HepG2 (cell line): ENCODE data around the gene CFAP46. TPM values are rescaled to one million over a fixed set of nuclear protein-coding genes. Genes with fewer than 3 reads are reported as not detected.

ENCODE experiments used
- ATAC-seq: fragments of 200-7000 bp; cut with Tn5 transposase; 3 replicates; pipeline ENCODE4 v1.9.1; 2020; ENCODE audit warnings: mild to moderate bottlenecking, moderate library complexity
- BruUV-seq: library from RNA; stranded (reverse); fragments of 400-500 nt; replicated peaks from 2 replicates; lab custom pipeline; 2021; lab: Mats Ljungman, UMichigan
- CTCF ChIA-PET: fragments of 300-600 bp; formaldehyde crosslinking; extraction: SDS; loops from one replicate; lab custom pipeline; 2021; ENCODE audit warnings: low total read pairs, inconsistent platforms, low intra/inter-chr PET ratio; lab: Yijun Ruan, JAX
- POLR2A ChIA-PET: fragments of 350-600 bp; sonication (Branson Sonifier 250); formaldehyde crosslinking; loops from one replicate; lab custom pipeline; 2020; ENCODE audit warnings: antibody characterized with exemption, inconsistent platforms; lab: Yijun Ruan, JAX
- DNase-seq: peaks from one replicate; pipeline ENCODE4 v3.0.0-alpha.2; 2015; ENCODE audit warnings: low spot score
- FAIRE-seq: peaks from 3 replicates; lab custom pipeline; 2011; peaks lifted over from hg19 to GRCh38; lab: Jason Lieb, UNC
- H2AFZ ChIP-seq: one replicate; pipeline ENCODE4 v1.6.1; 2011; ENCODE audit warnings: low read length, inconsistent platforms
- H3K27ac ChIP-seq: fragments of 300-600 bp; 3 replicates; pipeline ENCODE4 v1.8.0; 2011; ENCODE audit warnings: mixed run types, mild to moderate bottlenecking, mixed read lengths, low read length, inconsistent platforms; ENCODE audit not compliant: insufficient read depth; ENCODE audit errors: extremely low read length
- H3K27me3 ChIP-seq, 2 experiments: fragments of 200-600 bp in 1 of 2; 2 replicates in 1 of 2; 3 replicates in 1 of 2; pipeline versions ENCODE4 v1.6.0 to v1.8.0; 2011; ENCODE audit warnings: low read length in 2 of 2, mild to moderate bottlenecking in 2 of 2, moderate library complexity in 2 of 2, inconsistent platforms in 1 of 2; ENCODE audit not compliant: insufficient read depth in 2 of 2, control insufficient read depth in 1 of 2
- H3K36me3 ChIP-seq, 2 experiments: fragments of 200-600 bp in 1 of 2; replicated peaks in 1 of 2; 2 replicates in 1 of 2; 3 replicates in 1 of 2; pipeline versions ENCODE4 v1.5.1 to v1.8.0; 2011; ENCODE audit warnings: low read length in 2 of 2, inconsistent platforms in 1 of 2; ENCODE audit not compliant: insufficient read depth in 2 of 2, control insufficient read depth in 1 of 2
- H3K4me1 ChIP-seq: 2 replicates; pipeline ENCODE4 v1.5.1; 2012; ENCODE audit warnings: low read length, inconsistent platforms; ENCODE audit not compliant: insufficient read depth
- H3K4me2 ChIP-seq: 2 replicates; pipeline ENCODE4 v1.6.0; 2011; ENCODE audit warnings: low read depth, low read length, inconsistent platforms
- H3K4me3 ChIP-seq, 3 experiments: fragments of 200-600 bp in 1 of 3; sonication (generic), shearing (Covaris generic) in 1 of 3; replicated peaks in 1 of 3; 2 replicates each; pipeline ENCODE4 v1.5.1; 2011 to 2016; ENCODE audit warnings: low read length in 3 of 3, inconsistent platforms in 2 of 3, low read depth in 2 of 3, mild to moderate bottlenecking in 2 of 3, control low read depth in 1 of 3, mixed read lengths in 1 of 3; ENCODE audit not compliant: insufficient read depth in 1 of 3
- H3K79me2 ChIP-seq: one replicate; pipeline ENCODE4 v1.6.1; 2011; ENCODE audit warnings: low read length, inconsistent platforms; ENCODE audit not compliant: insufficient read depth
- H3K9ac ChIP-seq: 2 replicates; pipeline ENCODE4 v1.6.0; 2011; ENCODE audit warnings: mild to moderate bottlenecking, low read depth, low read length, inconsistent platforms; ENCODE audit not compliant: insufficient read depth
- H3K9me3 ChIP-seq: 2 replicates; pipeline ENCODE4 v1.5.1; 2012; ENCODE audit warnings: mild to moderate bottlenecking, low read length
- H4K20me1 ChIP-seq: 2 replicates; pipeline ENCODE4 v1.6.0; 2011; ENCODE audit warnings: inconsistent platforms, mild to moderate bottlenecking, low read length, moderate library complexity; ENCODE audit not compliant: insufficient read depth
- ATF5 ChIP-seq: sonication (generic); formaldehyde crosslinking; IDR thresholded peaks from 2 replicates; pipeline ENCODE4 v1.4.0; 2020; ENCODE audit warnings: mild to moderate bottlenecking, low read depth, missing genetic modification reagents
- BRCA1 ChIP-seq: sonication (generic); formaldehyde crosslinking; IDR thresholded peaks from 2 replicates; pipeline ENCODE4 v1.4.0; 2020; ENCODE audit warnings: missing genetic modification reagents
- ELK4 ChIP-seq: sonication (generic); formaldehyde crosslinking; IDR thresholded peaks from 2 replicates; pipeline ENCODE4 v1.9.0; 2021; ENCODE audit warnings: missing genetic modification reagents, borderline replicate concordance
- GMEB2 ChIP-seq: IDR thresholded peaks from 2 replicates; pipeline ENCODE4 v1.6.1; 2016; ENCODE audit warnings: missing biosample characterization, missing genetic modification reagents, low read depth
- GRHL1 ChIP-seq: sonication (generic); formaldehyde crosslinking; conservative IDR thresholded peaks from 2 replicates; pipeline ENCODE4 v1.8.0; 2022; ENCODE audit warnings: missing genetic modification reagents
- IKZF1 ChIP-seq: fragments of 450-650 bp; IDR thresholded peaks from 2 replicates; pipeline ENCODE4 v1.7.1; 2016
- MLX ChIP-seq: IDR thresholded peaks from 2 replicates; pipeline ENCODE4 v1.6.1; 2016
- PHF8 ChIP-seq: sonication (generic); formaldehyde crosslinking; IDR thresholded peaks from 2 replicates; pipeline ENCODE4 v1.5.0; 2020; ENCODE audit warnings: missing genetic modification reagents
- PLRG1 ChIP-seq: fragments of 450-650 bp; conservative IDR thresholded peaks from 2 replicates; pipeline ENCODE4 v1.6.1; 2016
- SIX1 ChIP-seq: sonication (generic); formaldehyde crosslinking; IDR thresholded peaks from 2 replicates; pipeline ENCODE4 v1.4.0; 2020; ENCODE audit warnings: missing genetic modification reagents, borderline replicate concordance
- SMARCC2 ChIP-seq: fragments of 450-650 bp; IDR thresholded peaks from 2 replicates; pipeline ENCODE4 v1.6.1; 2017; ENCODE audit warnings: antibody characterized with exemption, mild to moderate bottlenecking
- THAP11 ChIP-seq: IDR thresholded peaks from 2 replicates; pipeline ENCODE4 v1.6.1; 2016; ENCODE audit warnings: missing biosample characterization, missing genetic modification reagents
- WIZ ChIP-seq: sonication (generic); formaldehyde crosslinking; IDR thresholded peaks from 2 replicates; pipeline ENCODE4 v1.5.1; 2020; ENCODE audit warnings: mild to moderate bottlenecking, missing genetic modification reagents
- ZBTB33 ChIP-seq: sonication (generic); formaldehyde crosslinking; IDR thresholded peaks from 2 replicates; pipeline ENCODE4 v1.4.0; 2020; ENCODE audit warnings: missing genetic modification reagents
- ZNF678 ChIP-seq: sonication (generic); formaldehyde crosslinking; IDR thresholded peaks from 2 replicates; pipeline ENCODE4 v1.4.0; 2020; ENCODE audit warnings: mild to moderate bottlenecking, missing genetic modification reagents
- ZNF709 ChIP-seq: sonication (generic); formaldehyde crosslinking; IDR thresholded peaks from 2 replicates; pipeline ENCODE4 v1.5.0; 2020; ENCODE audit warnings: mild to moderate bottlenecking, missing genetic modification reagents
- WGBS: methylation state at CpG from one replicate; pipeline ENCODE4 v1.1.6; 2017; ENCODE audit warnings: low lambda C conversion rate; 5-methylcytosine and 5-hydroxymethylcytosine counted together
- in situ Hi-C: cut with HindIII; loops from 2 replicates; pipeline ENCODE4 v1.10.0; 2017; ENCODE audit warnings: low pct_unique_long_range_greater_than_20kb; ENCODE audit not compliant: extremely low pct_ligation_motif_present
- intact Hi-C: fragments of 100-400 bp; cut with micrococcal nuclease; formaldehyde crosslinking; loops from one replicate; pipeline ENCODE4 v1.10.0; 2022; ENCODE audit not compliant: unreplicated experiment
- polyA plus RNA-seq, 8 experiments: library from polyadenylated mRNA; depleted of rRNA in 3 of 8; stranded (reverse) in 7 of 8; unstranded in 1 of 8; fragments of >200 nt; fragmentation: Illumina TruSeq in 4 of 8; extraction: Trizol in 4 of 8; gene quantifications; 2 replicates each; pipeline versions ENCODE4 v1.2.1 to v1.2.3, GENCODE V29; 2011 to 2016; ENCODE audit warnings: low read depth in 4 of 8, missing spikeins in 1 of 8, mixed read lengths in 1 of 8; ENCODE audit not compliant: insufficient read depth in 1 of 8
- total RNA-seq, 5 experiments: library from RNA; depleted of rRNA; stranded (reverse); fragments of >200 nt; fragmentation: Illumina TruSeq; extraction: Trizol; gene quantifications; 2 replicates each; pipeline ENCODE4 v1.2.3, GENCODE V29; 2016; ENCODE audit warnings: low read depth in 1 of 5

CFAP46 gene
- total and polyA plus RNA-seq, 2 of the 13 experiments (the other 11 are each of a cell fraction or from before 2014, with no cell fraction given), result 0.24 to 0.84 TPM

- ATAC-seq (no peak), DNase-seq (no peak), FAIRE-seq (no peak)
- H4K20me1 ChIP-seq, result 0 out of 2 replicates have a peak, but pooled peaks cover 2% of the 10 kb centered on the region
- no peak overlapping the region for H3K9ac ChIP-seq
- peaks cover 33 to 78% of the 10 kb centered on the region in 2 experiments for H3K27me3 ChIP-seq
- in situ Hi-C loops, result no loop called here
- H2AFZ ChIP-seq, result no peak overlapping the region
- ChIA-PET POLR2A (no interaction called here), CTCF (no interaction called here)
- no peaks in the 10 kb centered on the region for H3K79me2 ChIP-seq
- under 1% methylated on average over 9 of the region's 26 CpGs for WGBS
- no peak overlapping the region for H3K4me2 ChIP-seq
- no peaks in the 10 kb centered on the region for H3K9me3 ChIP-seq
- H3K27ac ChIP-seq, result no peak overlapping the region
- no peaks in the 10 kb centered on the region for H3K36me3 ChIP-seq
- H3K4me1 ChIP-seq, result no peaks in the 10 kb centered on the region
- H3K4me3 ChIP-seq, result no peak overlapping the region
- intact Hi-C loops, result no loop called here
- BruUV-seq, result no TSS peak
- no peak for TF ChIP-seq ZBTB33
- no peak for TF ChIP-seq SIX1
- no peak for TF ChIP-seq SMARCC2
- no peak for TF ChIP-seq ZNF678 (CRISPR knock-in tag)
- TF ChIP-seq ELK4 (CRISPR knock-in tag), result no peak
- no peak for TF ChIP-seq PLRG1
- TF ChIP-seq IKZF1, result no peak
- TF ChIP-seq GMEB2, result no peak
- TF ChIP-seq ZNF709 (CRISPR knock-in tag), result no peak
- TF ChIP-seq PHF8 (CRISPR knock-in tag), result no peak
- TF ChIP-seq ATF5 (CRISPR knock-in tag), result no peak
- no peak for TF ChIP-seq BRCA1
- no peak for TF ChIP-seq WIZ (CRISPR knock-in tag)
- TF ChIP-seq THAP11, result no peak
- no peak for TF ChIP-seq MLX (CRISPR knock-in tag)
- TF ChIP-seq GRHL1, result no peak
Observed at GRCh38 chr10:132972149-132972985, 30.0 kb upstream of the CFAP46 start.
